ENCODE results near the gene CSAD. TPM values are rescaled to one million over a fixed set of nuclear protein-coding genes. Genes with fewer than 3 reads are reported as not detected.

The CSAD gene
- total and polyA plus RNA-seq, 2 of the 13 experiments (the other 11 are each of a cell fraction or from before 2014, with no cell fraction given), result 7.2 to 23.5 TPM

GRCh38 chr12:53180220-53180930 is at the start of gene CSAD, which contains the start of gene ZNF740 (continued):
- TF ChIP-seq, protein P1, sequence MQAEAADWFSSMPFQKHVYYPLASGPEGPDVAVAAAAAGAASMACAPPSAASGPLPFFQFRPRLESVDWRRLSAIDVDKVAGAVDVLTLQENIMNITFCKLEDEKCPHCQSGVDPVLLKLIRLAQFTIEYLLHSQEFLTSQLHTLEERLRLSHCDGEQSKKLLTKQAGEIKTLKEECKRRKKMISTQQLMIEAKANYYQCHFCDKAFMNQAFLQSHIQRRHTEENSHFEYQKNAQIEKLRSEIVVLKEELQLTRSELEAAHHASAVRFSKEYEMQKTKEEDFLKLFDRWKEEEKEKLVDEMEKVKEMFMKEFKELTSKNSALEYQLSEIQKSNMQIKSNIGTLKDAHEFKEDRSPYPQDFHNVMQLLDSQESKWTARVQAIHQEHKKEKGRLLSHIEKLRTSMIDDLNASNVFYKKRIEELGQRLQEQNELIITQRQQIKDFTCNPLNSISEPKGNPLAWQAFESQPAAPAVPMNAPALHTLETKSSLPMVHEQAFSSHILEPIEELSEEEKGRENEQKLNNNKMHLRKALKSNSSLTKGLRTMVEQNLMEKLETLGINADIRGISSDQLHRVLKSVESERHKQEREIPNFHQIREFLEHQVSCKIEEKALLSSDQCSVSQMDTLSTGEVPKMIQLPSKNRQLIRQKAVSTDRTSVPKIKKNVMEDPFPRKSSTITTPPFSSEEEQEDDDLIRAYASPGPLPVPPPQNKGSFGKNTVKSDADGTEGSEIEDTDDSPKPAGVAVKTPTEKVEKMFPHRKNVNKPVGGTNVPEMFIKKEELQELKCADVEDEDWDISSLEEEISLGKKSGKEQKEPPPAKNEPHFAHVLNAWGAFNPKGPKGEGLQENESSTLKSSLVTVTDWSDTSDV (CRISPR knock-in tag; IDR thresholded peaks at IDR 0.05), result peak; percentile 41; the same call in 1 of the 2 replicates
- TF ChIP-seq NFIB (CRISPR knock-in tag; IDR thresholded peaks at IDR 0.05; ENCODE audit: borderline replicate concordance), result no peak
- peak; percentile 77 for TF ChIP-seq ZNF746 (CRISPR knock-in tag; IDR thresholded peaks at IDR 0.05)
- TF ChIP-seq, protein P2, sequence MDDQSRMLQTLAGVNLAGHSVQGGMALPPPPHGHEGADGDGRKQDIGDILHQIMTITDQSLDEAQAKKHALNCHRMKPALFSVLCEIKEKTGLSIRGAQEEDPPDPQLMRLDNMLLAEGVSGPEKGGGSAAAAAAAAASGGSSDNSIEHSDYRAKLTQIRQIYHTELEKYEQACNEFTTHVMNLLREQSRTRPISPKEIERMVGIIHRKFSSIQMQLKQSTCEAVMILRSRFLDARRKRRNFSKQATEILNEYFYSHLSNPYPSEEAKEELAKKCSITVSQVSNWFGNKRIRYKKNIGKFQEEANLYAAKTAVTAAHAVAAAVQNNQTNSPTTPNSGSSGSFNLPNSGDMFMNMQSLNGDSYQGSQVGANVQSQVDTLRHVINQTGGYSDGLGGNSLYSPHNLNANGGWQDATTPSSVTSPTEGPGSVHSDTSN (CRISPR knock-in tag; IDR thresholded peaks at IDR 0.05; ENCODE audit: borderline replicate concordance), result no peak
- TF ChIP-seq, protein P3, sequence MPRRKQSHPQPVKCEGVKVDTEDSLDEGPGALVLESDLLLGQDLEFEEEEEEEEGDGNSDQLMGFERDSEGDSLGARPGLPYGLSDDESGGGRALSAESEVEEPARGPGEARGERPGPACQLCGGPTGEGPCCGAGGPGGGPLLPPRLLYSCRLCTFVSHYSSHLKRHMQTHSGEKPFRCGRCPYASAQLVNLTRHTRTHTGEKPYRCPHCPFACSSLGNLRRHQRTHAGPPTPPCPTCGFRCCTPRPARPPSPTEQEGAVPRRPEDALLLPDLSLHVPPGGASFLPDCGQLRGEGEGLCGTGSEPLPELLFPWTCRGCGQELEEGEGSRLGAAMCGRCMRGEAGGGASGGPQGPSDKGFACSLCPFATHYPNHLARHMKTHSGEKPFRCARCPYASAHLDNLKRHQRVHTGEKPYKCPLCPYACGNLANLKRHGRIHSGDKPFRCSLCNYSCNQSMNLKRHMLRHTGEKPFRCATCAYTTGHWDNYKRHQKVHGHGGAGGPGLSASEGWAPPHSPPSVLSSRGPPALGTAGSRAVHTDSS (CRISPR knock-in tag; conservative IDR thresholded peaks at IDR 0.05), result no peak
- TF ChIP-seq, protein P4, sequence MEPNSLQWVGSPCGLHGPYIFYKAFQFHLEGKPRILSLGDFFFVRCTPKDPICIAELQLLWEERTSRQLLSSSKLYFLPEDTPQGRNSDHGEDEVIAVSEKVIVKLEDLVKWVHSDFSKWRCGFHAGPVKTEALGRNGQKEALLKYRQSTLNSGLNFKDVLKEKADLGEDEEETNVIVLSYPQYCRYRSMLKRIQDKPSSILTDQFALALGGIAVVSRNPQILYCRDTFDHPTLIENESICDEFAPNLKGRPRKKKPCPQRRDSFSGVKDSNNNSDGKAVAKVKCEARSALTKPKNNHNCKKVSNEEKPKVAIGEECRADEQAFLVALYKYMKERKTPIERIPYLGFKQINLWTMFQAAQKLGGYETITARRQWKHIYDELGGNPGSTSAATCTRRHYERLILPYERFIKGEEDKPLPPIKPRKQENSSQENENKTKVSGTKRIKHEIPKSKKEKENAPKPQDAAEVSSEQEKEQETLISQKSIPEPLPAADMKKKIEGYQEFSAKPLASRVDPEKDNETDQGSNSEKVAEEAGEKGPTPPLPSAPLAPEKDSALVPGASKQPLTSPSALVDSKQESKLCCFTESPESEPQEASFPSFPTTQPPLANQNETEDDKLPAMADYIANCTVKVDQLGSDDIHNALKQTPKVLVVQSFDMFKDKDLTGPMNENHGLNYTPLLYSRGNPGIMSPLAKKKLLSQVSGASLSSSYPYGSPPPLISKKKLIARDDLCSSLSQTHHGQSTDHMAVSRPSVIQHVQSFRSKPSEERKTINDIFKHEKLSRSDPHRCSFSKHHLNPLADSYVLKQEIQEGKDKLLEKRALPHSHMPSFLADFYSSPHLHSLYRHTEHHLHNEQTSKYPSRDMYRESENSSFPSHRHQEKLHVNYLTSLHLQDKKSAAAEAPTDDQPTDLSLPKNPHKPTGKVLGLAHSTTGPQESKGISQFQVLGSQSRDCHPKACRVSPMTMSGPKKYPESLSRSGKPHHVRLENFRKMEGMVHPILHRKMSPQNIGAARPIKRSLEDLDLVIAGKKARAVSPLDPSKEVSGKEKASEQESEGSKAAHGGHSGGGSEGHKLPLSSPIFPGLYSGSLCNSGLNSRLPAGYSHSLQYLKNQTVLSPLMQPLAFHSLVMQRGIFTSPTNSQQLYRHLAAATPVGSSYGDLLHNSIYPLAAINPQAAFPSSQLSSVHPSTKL (CRISPR knock-in tag; IDR thresholded peaks at IDR 0.05), result peak; percentile 24; the same call in 1 of the 2 replicates
- TF ChIP-seq ETV5 (CRISPR knock-in tag; IDR thresholded peaks at IDR 0.05; ENCODE audit: borderline replicate concordance), result peak; percentile 90
- TF ChIP-seq GATAD1 (CRISPR knock-in tag; IDR thresholded peaks at IDR 0.05), result peak; percentile 87
- TF ChIP-seq TBX3 (IDR thresholded peaks at IDR 0.05; ENCODE audit: borderline replicate concordance), result no peak
- TF ChIP-seq, protein P5, sequence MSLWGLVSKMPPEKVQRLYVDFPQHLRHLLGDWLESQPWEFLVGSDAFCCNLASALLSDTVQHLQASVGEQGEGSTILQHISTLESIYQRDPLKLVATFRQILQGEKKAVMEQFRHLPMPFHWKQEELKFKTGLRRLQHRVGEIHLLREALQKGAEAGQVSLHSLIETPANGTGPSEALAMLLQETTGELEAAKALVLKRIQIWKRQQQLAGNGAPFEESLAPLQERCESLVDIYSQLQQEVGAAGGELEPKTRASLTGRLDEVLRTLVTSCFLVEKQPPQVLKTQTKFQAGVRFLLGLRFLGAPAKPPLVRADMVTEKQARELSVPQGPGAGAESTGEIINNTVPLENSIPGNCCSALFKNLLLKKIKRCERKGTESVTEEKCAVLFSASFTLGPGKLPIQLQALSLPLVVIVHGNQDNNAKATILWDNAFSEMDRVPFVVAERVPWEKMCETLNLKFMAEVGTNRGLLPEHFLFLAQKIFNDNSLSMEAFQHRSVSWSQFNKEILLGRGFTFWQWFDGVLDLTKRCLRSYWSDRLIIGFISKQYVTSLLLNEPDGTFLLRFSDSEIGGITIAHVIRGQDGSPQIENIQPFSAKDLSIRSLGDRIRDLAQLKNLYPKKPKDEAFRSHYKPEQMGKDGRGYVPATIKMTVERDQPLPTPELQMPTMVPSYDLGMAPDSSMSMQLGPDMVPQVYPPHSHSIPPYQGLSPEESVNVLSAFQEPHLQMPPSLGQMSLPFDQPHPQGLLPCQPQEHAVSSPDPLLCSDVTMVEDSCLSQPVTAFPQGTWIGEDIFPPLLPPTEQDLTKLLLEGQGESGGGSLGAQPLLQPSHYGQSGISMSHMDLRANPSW (CRISPR knock-in tag; IDR thresholded peaks at IDR 0.05; ENCODE audit: borderline replicate concordance), result no peak; the same call in 1 of the 2 replicates
- TF ChIP-seq ARNT2 (CRISPR knock-in tag; IDR thresholded peaks at IDR 0.05; ENCODE audit: low read depth), result peak; percentile 24; the same call in 1 of the 2 replicates
- TF ChIP-seq ZHX1 (CRISPR knock-in tag; IDR thresholded peaks at IDR 0.05; ENCODE audit: low read depth), result no peak; the same call in 1 of the 2 replicates

Measured in HepG2 (cell line).